ENCODE data around the gene PLAGL1.
"Not testable (repeated sequence)": the region's sequence is repeated elsewhere in the genome, so short reads cannot be mapped to it uniquely, and the experiment has no call there.

PLAGL1 gene

DNA sequence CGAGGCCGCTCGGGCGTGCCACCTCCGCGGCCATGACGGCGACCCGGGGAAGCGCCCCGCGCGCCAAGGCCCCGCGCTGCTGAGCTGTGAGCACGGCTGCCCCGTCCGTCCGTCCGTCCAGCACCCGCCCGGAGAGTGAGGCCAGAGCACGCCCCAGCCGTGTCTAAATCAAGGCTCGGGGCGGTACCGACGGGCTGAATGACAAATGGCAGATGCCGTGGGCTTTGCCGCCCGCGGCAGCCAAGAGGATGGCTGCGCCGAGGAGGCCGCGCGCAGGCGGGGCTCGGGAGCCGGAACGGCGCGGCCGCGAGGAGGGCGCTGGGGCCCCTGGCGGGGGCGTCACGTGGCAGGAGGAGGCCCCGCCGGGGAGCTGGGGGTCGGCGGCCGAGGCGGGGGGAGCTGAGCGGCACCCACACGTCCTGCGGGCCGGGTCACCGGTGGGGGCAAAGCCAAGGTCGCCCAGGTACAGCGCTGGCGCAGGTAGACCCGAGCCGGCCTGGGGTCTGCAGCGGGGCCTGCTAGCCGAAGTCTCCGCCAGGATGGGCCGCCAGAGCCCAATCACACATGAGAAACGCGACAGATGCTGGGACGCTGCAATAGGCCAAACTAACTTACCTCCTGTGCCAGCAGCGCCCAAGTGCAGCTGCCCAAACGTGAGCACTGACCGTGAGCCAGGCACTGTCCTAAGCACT, at the start of gene PLAGL1:
Gene PLAGL1 (minus strand): TSS at position 140 of the 692 bp plus-strand sequence. CDS start 60,123 bp downstream, outside the sequence.
- DNase-seq (ENCODE audit: low spot score) = peak; percentile 37

DNA sequence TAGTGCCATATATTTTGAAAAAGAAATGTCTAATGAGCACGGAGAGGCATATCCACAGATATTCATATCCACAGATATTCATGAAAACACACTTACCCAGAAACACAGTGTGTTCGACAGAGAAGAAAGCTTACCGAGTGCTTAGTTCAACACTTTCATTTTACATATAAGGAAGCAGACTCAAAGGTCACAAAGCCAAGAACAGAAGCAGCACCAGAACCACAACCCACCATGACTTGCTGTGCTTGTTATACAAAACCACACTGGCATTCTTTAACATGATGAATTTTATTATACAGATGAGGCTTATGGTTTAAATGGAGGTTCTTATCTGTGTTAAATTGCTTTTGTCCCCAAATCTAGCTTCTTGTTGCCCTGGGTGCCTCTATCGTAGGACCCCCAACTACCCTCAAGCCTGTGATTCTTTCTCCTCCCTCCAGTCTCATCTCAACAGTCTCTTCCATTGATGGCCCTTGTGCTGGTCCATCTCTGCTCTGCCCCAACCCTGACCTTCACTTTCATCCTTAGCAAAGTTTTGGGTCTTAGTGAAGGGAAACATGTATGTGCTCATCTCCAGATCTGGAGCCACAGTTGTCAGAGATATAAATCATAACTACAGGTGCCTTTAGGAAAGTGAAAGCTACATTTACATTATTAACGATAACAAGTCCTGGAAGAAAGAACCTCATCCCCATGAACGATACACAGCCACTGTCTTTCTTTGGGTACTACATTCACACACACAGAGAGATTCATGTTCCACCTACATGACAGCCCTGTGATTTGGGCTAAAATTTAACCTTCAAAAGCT, 47.3 kb upstream of the PLAGL1 start:
- DNase-seq (ENCODE audit: low spot score) = no peak

- DNase-seq (ENCODE audit: low spot score) = no peak
Measured at GRCh38 chr6:144053601-144054000, 45.5 kb upstream of the PLAGL1 start.

- DNase-seq (ENCODE audit: low spot score) = no peak
Measured at GRCh38 chr6:144052488-144052887, 44.4 kb upstream of the PLAGL1 start.

- DNase-seq (ENCODE audit: low spot score) = no peak
Measured at GRCh38 chr6:144049386-144049785, 41.3 kb upstream of the PLAGL1 start.

DNA sequence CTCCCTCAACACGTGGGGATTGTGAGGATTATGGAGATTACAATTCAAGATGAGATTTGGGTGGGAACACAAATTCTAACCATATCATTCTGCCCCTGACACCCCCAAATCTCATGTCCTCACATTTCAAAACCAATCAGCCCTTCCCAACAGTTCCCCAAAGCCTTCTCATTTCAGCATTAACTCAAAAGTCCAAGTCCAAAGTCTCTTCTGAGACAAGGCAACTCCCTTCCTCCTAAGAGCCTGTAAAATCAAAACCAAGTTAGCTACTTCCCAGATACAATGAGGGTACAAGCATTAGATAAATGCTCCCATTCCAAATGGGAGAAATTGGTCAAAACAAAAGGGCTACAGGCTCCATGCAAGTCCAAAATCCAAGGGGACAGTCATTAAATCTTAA, 39.6 kb upstream of the PLAGL1 start:
- DNase-seq (ENCODE audit: low spot score) = no peak

DNA sequence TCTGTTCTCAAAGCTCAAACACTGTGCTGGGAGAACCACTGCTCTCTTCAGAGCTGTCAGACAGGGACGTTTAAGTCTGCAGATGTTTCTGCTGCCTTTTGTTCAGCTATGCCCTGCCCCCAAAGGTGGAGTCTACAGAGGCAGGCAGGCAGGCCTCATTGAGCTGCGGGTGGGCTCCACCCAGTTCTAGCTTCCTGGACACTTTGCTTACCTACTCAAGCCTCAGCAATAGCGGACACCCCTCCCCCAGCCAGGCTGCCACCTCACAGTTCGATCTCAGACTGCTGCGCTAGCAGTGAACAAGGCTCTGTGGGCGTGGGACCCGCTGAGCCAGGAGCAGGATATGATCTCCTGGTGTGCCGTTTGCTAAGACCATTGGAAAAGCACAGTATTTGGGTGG, 38.6 kb upstream of the PLAGL1 start:
- not testable (repeated sequence) for DNase-seq (ENCODE audit: low spot score)

DNA sequence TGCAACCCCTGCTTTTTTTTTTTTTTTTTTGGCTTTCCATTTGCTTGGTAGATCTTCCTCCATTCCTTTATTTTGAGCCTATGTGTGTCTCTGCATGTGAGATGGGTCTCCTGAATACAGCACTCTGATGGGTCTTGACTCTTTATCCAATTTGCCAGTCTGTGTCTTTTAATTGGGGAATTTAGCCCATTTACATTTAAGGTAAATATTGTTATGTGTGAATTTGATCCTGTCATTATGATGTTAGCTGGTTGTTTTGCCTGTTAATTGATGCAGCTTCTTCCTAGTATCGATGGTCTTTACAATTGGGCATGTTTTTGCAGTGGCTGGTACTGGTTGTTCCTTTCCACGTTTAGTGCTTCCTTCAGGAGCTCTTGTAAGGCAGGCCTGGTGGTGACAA, 36.9 kb upstream of the PLAGL1 start:
- DNase-seq (ENCODE audit: low spot score) = not testable (repeated sequence)

DNA sequence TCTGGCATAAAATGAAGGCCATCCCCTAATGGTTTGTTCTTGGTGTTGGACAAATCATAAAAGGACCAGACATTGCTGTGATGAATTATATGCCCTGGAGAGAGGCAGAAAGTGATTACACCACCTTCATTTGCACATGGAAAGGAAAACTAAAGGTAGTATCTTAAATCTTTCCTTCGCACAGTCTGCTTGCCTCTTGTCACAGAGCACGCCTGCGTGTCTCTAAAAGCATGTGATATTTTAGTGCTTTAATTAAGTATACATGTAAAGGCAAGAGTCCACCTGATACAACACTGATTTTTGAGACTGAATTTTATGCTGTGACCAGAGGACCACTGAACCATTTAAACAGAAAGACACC, 28.8 kb upstream of the PLAGL1 start:
- DNase-seq (ENCODE audit: low spot score) = no peak

DNA sequence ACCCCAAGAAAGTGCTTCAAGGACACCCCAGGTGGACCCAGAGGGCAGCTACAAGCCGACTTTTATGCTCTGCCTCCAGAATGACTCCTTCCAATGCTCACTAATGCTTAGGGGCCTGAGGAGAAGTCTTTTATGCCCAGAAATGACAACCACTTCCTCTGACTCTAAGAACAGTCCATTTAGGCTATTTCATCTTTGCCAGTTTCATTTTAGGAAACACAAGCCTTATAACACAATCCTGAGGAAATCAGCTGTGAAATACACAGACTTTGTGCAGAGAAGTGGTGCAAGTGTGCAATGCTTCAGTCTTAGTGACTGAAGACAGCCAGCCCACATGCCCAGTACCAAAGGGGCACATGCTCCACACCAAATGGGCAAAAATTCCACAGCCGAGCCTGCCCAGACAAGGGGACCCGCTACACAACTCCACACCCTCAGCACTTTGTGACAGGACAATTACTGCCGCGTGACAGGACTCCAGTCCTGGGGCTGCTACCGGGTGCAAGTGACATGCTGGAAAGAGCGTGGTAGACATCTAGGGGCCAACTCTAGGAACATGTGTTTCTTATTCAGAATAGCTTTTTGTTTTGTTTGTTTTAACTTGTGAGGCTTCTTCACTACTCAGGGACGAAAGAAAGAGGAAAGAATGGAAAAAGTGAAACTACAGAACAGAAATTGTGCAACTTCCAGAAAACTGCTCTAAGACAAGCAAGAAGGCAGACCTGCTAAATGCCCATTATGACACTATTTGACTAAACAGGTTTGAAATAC, 28.2 kb upstream of the PLAGL1 start:
- peak; percentile 10 for DNase-seq (ENCODE audit: low spot score)

DNA sequence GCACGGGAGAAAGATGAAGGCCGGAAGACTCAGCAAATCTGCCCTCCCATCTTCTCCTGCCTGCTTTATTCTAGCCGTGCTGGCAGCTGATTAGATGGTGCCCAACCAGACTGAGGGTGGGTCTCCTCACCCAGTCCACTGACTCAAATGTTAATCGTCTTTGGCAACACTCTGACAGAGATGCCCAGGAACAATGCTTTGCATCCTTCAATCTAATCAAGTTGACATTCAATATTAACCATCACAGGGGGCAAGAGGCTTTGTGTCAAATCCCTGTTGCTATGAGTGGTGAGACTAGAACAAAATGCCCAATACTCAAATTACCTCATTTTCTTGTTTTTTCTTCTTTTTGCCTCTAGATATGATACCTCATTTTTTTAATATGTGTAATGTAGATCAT, 27.4 kb upstream of the PLAGL1 start:
- DNase-seq (ENCODE audit: low spot score) = no peak

- no peak for DNase-seq (ENCODE audit: low spot score)
Measured at GRCh38 chr6:144033816-144034735, 26.0 kb upstream of the PLAGL1 start.

GRCh38 chr6:144029452-144029851, 21.4 kb upstream of the PLAGL1 start:
- no peak for DNase-seq (ENCODE audit: low spot score)

GRCh38 chr6:144027932-144028587, 20.0 kb upstream of the PLAGL1 start:
- DNase-seq (ENCODE audit: low spot score) = no peak

DNA sequence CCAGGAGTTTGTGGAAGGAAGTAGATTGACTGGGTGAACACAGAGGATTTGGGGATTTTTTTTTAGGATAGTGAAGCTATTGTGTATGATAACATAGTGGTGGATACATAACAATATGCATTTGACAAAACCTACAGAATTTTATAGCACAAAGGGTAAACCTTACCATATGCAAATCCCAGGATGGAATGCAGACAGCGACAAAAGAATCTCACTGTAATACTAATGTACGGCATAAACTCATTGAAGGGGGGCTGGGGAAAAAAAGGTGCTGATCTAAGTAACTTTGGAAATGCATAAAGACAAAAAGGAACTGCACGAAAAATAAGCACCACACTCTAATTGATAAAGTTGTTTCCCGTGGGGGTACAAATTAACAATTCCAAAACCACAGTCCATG, 15.2 kb upstream of the PLAGL1 start:
- DNase-seq (ENCODE audit: low spot score) = no peak

- no peak for DNase-seq (ENCODE audit: low spot score)
Measured at GRCh38 chr6:144019929-144020328, 11.9 kb upstream of the PLAGL1 start.

GRCh38 chr6:144017166-144018094, 9.4 kb upstream of the PLAGL1 start:
- DNase-seq (ENCODE audit: low spot score) = no peak

- DNase-seq (ENCODE audit: low spot score) = peak; percentile 79
Measured at GRCh38 chr6:144013486-144013909, 5.4 kb upstream of the PLAGL1 start.

DNA sequence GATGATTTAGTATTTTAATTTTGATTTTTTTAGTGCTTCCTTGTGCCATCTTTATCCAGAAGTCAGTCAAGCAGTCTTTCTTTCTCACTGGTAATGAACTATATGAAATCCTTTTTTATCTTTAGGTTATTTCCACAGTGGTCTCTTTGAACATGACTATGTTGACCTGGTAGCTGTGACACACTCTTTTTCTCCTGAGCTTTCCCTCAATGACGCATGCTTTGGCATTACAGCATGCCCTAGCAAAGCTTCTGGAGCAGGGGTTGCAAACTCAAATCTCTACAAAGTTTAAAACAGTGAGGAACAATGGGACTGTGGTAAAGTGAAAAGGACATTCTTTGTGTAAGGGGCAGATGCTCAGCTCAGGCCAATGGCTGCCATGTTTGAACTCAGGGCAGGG, 4.5 kb upstream of the PLAGL1 start:
- no peak for DNase-seq (ENCODE audit: low spot score)

- not testable (repeated sequence) for DNase-seq (ENCODE audit: low spot score)
Measured at GRCh38 chr6:144009628-144010027, 1.6 kb upstream of the PLAGL1 start.

Data from cerebellar cortex (tissue), 1 donor.